ENCODE results near the gene RUBCNL. TPM values are rescaled to one million over a fixed set of nuclear protein-coding genes. Genes with fewer than 3 reads are reported as not detected.

The RUBCNL gene
- total RNA-seq, 1 experiment from 2014 or later: not detected

DNA sequence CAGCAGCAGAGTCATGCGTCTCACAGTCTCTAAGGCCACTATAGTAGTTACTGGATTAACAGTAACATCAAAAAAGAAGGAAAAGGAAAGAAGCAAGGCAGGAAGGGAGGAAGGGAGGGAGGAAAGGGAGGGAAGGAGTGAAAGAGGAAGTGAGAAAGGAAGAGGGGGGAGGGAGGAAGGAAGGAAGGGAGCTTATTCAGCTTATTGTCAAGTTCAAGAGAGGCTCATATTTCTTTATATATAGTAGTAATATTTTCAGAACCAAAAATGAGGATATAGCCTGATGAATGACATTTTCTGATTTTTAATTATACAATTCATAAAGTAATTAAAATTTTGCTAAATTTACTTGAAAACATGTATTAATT lies 17.7 kb upstream of the RUBCNL start:
- Histone ChIP-seq H3K9me3 (ENCODE audit: control insufficient read depth, insufficient read depth, low read depth, low read length) (no peaks in the 10 kb centered on the region), H3K27ac (ENCODE audit: low read length) (no peak overlapping the region), H3K4me3 (ENCODE audit: low read depth in 2 of 2, low read length in 2 of 2) (no peak overlapping the region), H3K4me1 (ENCODE audit: control insufficient read depth, insufficient read depth, low read length) (no peaks in the 10 kb centered on the region), H3K27me3 (ENCODE audit: control insufficient read depth, insufficient read depth, low read length) (no peaks in the 10 kb centered on the region), H3K36me3 (ENCODE audit: control insufficient read depth, insufficient read depth, low read length) (no peaks in the 10 kb centered on the region)
- no peak for ATAC-seq
- ChIA-PET POLR2A (no interaction called here), CTCF (no interaction called here)
- no peak for DNase-seq (ENCODE audit: low read depth, low spot score)
- intact Hi-C loops (cut with micrococcal nuclease; ENCODE audit: unreplicated experiment) (no loop called here), in situ Hi-C loops (cut with HindIII; ENCODE audit: low pct_unique_long_range_greater_than_20kb, low sequenced_read_pairs) (no loop called here)
- TF ChIP-seq, protein P1, sequence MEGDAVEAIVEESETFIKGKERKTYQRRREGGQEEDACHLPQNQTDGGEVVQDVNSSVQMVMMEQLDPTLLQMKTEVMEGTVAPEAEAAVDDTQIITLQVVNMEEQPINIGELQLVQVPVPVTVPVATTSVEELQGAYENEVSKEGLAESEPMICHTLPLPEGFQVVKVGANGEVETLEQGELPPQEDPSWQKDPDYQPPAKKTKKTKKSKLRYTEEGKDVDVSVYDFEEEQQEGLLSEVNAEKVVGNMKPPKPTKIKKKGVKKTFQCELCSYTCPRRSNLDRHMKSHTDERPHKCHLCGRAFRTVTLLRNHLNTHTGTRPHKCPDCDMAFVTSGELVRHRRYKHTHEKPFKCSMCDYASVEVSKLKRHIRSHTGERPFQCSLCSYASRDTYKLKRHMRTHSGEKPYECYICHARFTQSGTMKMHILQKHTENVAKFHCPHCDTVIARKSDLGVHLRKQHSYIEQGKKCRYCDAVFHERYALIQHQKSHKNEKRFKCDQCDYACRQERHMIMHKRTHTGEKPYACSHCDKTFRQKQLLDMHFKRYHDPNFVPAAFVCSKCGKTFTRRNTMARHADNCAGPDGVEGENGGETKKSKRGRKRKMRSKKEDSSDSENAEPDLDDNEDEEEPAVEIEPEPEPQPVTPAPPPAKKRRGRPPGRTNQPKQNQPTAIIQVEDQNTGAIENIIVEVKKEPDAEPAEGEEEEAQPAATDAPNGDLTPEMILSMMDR (IDR thresholded peaks at IDR 0.05): no peak
- no peak for TF ChIP-seq TCF7L2 (IDR thresholded peaks at IDR 0.05; ENCODE audit: low read depth, low read length)
- TF ChIP-seq, protein P2, sequence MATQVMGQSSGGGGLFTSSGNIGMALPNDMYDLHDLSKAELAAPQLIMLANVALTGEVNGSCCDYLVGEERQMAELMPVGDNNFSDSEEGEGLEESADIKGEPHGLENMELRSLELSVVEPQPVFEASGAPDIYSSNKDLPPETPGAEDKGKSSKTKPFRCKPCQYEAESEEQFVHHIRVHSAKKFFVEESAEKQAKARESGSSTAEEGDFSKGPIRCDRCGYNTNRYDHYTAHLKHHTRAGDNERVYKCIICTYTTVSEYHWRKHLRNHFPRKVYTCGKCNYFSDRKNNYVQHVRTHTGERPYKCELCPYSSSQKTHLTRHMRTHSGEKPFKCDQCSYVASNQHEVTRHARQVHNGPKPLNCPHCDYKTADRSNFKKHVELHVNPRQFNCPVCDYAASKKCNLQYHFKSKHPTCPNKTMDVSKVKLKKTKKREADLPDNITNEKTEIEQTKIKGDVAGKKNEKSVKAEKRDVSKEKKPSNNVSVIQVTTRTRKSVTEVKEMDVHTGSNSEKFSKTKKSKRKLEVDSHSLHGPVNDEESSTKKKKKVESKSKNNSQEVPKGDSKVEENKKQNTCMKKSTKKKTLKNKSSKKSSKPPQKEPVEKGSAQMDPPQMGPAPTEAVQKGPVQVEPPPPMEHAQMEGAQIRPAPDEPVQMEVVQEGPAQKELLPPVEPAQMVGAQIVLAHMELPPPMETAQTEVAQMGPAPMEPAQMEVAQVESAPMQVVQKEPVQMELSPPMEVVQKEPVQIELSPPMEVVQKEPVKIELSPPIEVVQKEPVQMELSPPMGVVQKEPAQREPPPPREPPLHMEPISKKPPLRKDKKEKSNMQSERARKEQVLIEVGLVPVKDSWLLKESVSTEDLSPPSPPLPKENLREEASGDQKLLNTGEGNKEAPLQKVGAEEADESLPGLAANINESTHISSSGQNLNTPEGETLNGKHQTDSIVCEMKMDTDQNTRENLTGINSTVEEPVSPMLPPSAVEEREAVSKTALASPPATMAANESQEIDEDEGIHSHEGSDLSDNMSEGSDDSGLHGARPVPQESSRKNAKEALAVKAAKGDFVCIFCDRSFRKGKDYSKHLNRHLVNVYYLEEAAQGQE (IDR thresholded peaks at IDR 0.05; ENCODE audit: insufficient read depth in 1 of 2, low read depth in 2 of 2, low read length in 1 of 2): no peak
- TF ChIP-seq SIN3A (IDR thresholded peaks at IDR 0.05; ENCODE audit: borderline replicate concordance, insufficient read depth, low read depth, low read length): no peak
- no peak for TF ChIP-seq POLR2AphosphoS5 (IDR thresholded peaks at IDR 0.05; ENCODE audit: low read depth, low read length)
- BruUV-seq (replicated peaks): no TSS peak

DNA sequence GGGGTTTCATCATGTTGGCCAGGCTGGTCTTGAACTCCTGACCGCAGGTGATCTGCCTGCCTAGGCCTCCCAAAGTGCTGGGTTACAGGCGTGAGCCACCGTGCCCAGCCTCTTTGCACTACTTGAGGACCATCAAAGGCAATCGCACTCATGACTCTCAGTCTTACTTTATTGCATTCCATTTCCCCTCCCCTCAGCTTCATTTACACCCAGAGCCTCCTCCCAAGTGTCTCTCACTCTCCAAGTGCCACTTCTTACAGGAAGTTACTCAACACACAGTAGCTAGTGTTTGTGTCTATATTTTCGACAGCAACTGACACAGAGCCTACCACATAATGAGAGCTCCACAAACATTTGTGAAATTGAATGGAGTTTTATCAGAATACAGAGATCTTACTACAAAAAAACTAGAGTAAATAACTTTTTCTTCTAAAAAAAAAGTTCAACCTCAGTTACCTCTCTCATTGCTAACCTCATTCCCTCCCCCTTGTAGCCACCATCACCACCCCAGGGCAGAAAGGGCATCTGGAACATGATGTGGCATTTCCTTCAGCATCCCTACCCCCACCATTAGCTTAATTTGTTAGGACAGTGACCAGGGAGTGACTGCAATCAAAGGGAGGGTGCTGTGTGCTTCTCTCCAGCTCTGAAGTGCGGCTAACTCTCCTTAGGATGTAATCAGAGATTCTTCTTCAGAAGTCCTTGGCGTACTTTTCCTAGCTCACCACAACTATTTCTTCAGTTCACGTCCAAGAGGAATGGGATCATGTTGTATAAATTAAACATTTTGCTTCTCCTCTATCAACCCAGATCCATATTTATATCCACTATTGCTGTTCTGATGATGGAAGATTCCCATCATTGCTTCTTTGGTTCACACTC lies 17.0 kb upstream of the RUBCNL start:
- ChIA-PET POLR2A (no interaction called here), CTCF (interaction anchor here (0.5 kb wide), 1 partner anchor 1394 kb away, joined by 3 read pairs; no protein-coding TSS in a partner anchor)
- Histone ChIP-seq H3K4me1 (ENCODE audit: control insufficient read depth, insufficient read depth, low read length) (no peaks in the 10 kb centered on the region), H3K36me3 (ENCODE audit: control insufficient read depth, insufficient read depth, low read length) (no peaks in the 10 kb centered on the region), H3K27ac (ENCODE audit: low read length) (no peak overlapping the region), H3K27me3 (ENCODE audit: control insufficient read depth, insufficient read depth, low read length) (no peaks in the 10 kb centered on the region), H3K9me3 (ENCODE audit: control insufficient read depth, insufficient read depth, low read depth, low read length) (no peaks in the 10 kb centered on the region), H3K4me3 (ENCODE audit: low read depth in 2 of 2, low read length in 2 of 2) (no peak overlapping the region)
- intact Hi-C loops (cut with micrococcal nuclease; ENCODE audit: unreplicated experiment): no loop called here
- TF ChIP-seq TCF7L2 (IDR thresholded peaks at IDR 0.05; ENCODE audit: low read depth, low read length) (no peak), SIN3A (IDR thresholded peaks at IDR 0.05; ENCODE audit: borderline replicate concordance, insufficient read depth, low read depth, low read length) (no peak), POLR2AphosphoS5 (IDR thresholded peaks at IDR 0.05; ENCODE audit: low read depth, low read length) (no peak)
- TF ChIP-seq, protein P2 (IDR thresholded peaks at IDR 0.05; ENCODE audit: insufficient read depth in 1 of 2, low read depth in 2 of 2, low read length in 1 of 2): no peak
- TF ChIP-seq, protein P1 (IDR thresholded peaks at IDR 0.05): no peak
- ATAC-seq (no peak), DNase-seq (ENCODE audit: low read depth, low spot score) (no peak)
- in situ Hi-C loops (cut with HindIII; ENCODE audit: low pct_unique_long_range_greater_than_20kb, low sequenced_read_pairs): no loop called here
- no TSS peak for BruUV-seq (replicated peaks)

Measured in Panc1 (cell line).